Gastrocnemius medialis (tissue), 4 donors: ENCODE measurements around the gene ADCY5.

Experiments used
- POLR2A ChIP-seq, 2 donors: fragments of 450-650 bp; IDR thresholded peaks; one replicate each; pipeline ENCODE4 v1.6.1; 2017; ENCODE audit warnings: antibody characterized with exemption in 2 of 2, mild to moderate bottlenecking in 2 of 2, moderate library complexity in 2 of 2
- TF ChIP-seq, protein P1 (sequence below), 5 experiments: fragments of 450-650 bp in 3 of 5; fragments of 200-600 bp in 2 of 5; sonication (generic) in 2 of 5; IDR thresholded peaks in 4 of 5; conservative IDR thresholded peaks in 1 of 5; 1 replicate in 4 of 5; 2 replicates in 1 of 5; pipeline ENCODE4 v1.5.1; 2016 to 2019; ENCODE audit warnings: antibody characterized with exemption in 5 of 5, mild to moderate bottlenecking in 3 of 5, moderate library complexity in 3 of 5

DNA sequence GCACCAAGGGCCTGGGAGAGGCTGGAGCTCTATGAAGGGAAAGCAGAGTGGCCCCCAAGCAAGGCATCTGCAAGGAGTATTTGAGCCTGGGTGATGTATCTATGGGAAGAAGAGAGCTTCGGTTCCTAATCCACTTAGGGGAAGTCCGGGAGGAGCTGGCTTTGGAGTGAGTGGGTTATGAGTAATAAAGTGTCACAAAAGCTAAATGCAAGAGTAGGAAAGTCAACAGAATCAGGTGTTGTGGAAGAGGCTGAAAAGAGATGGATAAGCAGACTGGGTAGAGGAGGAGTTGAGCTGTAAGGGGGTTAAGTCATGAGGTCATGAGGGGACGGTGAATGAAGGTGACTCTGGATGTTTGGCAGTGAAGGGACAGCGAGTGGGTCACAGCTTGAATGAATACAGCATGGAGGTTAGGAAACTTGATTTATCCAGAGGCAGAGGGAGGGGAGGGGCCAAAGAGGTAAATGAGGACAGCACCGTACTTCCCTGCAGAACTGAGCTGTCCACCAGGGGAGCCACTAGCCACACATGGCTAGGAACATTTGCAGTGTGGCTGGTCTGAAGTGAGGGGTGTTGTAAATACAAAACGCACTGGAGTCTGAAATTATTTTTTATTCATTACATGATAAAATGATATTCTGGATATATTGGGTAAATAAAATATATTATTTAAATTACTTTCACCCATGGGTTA is 83.3 kb downstream of the ADCY5 start:
- TF ChIP-seq POLR2A (IDR thresholded peaks at IDR 0.05) = no peak
- TF ChIP-seq, protein P1, sequence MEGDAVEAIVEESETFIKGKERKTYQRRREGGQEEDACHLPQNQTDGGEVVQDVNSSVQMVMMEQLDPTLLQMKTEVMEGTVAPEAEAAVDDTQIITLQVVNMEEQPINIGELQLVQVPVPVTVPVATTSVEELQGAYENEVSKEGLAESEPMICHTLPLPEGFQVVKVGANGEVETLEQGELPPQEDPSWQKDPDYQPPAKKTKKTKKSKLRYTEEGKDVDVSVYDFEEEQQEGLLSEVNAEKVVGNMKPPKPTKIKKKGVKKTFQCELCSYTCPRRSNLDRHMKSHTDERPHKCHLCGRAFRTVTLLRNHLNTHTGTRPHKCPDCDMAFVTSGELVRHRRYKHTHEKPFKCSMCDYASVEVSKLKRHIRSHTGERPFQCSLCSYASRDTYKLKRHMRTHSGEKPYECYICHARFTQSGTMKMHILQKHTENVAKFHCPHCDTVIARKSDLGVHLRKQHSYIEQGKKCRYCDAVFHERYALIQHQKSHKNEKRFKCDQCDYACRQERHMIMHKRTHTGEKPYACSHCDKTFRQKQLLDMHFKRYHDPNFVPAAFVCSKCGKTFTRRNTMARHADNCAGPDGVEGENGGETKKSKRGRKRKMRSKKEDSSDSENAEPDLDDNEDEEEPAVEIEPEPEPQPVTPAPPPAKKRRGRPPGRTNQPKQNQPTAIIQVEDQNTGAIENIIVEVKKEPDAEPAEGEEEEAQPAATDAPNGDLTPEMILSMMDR (IDR thresholded peaks at IDR 0.05 in 4 of 5, conservative IDR thresholded peaks at IDR 0.05 in 1 of 5) = no peak
